ENCODE measurements around the gene TMEM33.
"Not testable (repeated sequence)": the region's sequence is repeated elsewhere in the genome, so short reads cannot be mapped to it uniquely, and the experiment has no call there.

Gene TMEM33, protein sequence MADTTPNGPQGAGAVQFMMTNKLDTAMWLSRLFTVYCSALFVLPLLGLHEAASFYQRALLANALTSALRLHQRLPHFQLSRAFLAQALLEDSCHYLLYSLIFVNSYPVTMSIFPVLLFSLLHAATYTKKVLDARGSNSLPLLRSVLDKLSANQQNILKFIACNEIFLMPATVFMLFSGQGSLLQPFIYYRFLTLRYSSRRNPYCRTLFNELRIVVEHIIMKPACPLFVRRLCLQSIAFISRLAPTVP

DNA sequence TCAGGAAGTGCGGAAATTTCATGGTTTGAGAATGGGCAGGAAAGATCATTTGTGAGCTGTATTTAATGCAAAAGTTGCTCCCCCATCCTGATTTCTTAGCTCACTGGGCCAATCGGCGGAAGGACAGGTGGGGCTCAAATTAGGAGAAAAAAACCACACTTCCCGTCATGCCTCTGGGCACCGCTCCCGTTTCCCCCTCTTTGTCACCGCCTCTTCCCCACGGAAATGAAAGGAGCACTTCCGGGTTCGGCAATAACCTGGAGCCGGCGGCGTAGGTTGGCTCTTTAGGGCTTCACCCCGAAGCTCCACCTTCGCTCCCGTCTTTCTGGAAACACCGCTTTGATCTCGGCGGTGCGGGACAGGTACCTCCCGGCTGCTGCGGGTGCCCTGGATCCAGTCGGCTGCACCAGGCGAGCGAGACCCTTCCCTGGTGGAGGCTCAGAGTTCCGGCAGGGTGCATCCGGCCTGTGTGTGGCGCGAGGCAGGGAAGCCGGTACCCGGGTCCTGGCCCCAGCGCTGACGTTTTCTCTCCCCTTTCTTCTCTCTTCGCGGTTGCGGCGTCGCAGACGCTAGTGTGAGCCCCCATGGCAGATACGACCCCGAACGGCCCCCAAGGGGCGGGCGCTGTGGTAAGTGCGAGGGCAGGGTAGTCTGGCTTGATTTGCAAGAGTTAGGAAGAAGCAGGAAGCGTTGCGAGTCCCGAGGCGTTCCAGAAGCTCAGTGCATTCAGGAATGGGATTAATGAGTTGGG, at the start of gene TMEM33:
Gene TMEM33, plus strand, starts transcription at position 529 of the 751 bp plus-strand sequence. Its CDS starts 56 bp downstream, at position 585.
- DNase-seq (ENCODE audit: low read depth): peak; percentile 58

DNA sequence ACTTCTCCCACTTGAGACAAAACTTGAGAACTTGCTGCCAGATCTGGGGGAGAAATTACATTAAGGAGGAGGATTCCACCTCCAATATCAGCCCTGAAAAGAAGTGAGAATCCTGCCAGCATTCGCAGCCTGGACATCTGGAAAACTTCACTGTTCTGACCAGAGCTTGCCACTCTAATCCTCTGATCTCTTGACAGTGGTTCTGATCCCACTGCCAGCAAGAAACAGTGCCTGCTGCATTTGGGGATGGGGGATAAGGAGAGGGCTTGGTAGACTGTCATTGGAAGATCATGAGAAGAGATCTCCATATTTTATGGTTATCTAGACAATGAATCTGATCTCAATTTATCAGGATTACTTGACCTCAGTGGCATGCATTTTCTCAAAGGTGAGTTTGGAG, 49.8 kb upstream of the TMEM33 start:
- no peak for DNase-seq (ENCODE audit: low read depth)

DNA sequence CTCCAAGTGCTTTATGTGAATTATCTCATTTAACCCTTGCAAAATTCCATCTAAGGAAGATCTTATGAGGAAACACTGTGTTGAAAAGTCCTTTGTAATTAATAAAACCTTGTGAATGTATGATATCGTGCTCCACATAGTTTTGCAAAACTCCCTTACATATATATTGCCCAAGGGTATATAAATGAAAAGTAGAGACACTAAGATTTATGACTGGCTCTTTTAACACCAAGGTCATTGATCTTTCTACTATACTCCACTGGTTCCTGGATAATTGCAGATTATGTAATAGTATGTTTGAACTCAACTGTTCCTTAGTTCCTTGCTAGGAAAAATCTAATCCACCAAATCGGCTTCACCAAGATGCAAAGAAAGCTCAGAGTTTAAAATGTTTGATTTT, 48.0 kb upstream of the TMEM33 start:
- no peak for DNase-seq (ENCODE audit: low read depth)

DNA sequence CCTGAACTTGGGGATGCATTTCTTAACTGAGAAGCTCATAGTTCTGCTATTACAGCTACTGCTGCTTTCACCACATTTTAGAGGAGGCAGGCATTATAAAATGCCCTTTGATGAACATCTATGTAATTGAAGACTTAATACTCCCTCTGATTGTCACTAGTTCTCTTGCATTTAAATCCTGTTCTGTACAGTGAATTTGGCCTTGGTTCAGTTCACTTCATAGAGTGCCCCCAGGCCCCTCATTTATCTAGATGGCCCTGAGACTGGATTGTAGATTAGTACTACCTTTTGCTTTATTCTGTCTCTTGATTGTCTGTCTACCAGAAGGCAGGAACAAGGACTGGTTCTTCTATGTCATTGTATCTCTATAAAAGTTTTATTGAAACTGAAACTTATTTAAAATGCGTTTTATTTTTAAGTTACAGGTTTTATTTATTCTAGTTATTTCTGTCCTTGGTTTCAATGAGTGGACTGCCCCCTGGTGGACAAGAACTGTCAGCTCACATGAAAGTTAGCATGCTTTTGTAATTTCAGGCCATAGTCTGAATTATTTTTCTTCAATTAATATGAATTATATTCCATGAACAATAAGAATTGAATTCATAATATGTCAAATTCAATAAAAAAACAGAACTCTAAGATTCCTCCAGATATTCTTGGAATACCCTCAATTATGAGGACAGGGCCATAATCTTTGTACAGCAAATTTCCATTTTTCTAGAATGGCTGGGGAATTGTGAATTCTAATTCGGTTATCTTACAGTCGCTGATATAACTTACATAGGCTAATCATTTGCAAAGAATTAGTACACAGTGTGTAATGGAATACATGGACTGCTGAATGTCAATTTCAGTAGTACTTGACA, 47.2 kb upstream of the TMEM33 start:
- peak; percentile 28 for DNase-seq (ENCODE audit: low read depth)

DNA sequence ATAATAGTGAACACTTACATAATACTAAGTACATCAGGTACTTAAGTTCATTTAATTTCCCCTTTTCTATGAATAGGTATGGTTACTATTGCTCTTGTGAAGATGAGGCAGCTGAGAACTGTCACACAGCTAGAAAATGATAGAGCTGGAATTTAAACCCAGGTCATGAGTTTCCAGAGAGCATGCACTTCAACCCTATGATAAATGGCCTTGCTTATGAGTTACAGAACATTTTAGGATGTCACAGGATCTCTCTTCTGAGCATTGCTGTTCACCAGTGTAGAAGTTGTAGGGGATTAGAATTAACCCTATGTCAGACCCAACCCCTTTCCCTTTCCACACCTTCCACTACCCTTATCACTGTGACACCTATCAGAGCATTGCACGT, 46.5 kb upstream of the TMEM33 start:
- no peak for DNase-seq (ENCODE audit: low read depth)

DNA sequence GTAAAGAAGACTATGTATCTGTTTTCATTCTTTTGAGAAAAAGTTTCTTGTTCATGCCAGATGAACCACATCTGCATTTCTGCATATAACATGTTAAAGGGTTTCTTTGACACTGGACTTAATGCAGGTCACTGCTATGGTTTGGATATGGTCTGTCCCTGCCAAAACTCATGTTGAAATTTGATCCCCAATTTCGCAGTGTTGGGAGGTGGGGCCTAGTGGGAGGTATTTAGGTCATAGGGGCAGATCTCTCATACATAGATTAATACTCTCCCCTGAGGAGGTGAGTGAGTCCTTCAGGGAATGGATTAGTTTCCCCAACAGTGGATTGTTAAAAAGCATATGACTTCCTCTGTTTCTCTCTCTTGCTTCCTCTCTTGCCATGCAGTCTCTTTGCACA, 45.9 kb upstream of the TMEM33 start:
- DNase-seq (ENCODE audit: low read depth): no peak

DNA sequence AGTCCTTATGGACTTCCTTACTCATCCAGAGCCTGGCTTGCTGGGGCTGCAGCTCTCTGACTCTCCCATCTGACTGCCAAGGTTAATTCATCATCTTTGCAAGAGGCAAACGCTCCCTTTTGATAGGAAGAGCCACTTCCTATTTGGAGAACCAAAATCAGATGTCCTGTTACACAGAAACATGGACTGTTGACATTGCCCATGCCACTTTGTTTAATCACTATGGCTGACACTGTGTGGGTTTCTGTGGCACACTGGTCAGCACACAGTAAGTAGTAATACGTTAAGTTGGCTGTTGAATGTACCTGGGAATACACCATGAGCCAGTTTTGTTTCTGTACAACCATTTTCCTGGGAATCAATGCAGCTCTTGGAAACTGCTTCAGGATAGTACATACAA, 45.1 kb upstream of the TMEM33 start:
- no peak for DNase-seq (ENCODE audit: low read depth)

DNA sequence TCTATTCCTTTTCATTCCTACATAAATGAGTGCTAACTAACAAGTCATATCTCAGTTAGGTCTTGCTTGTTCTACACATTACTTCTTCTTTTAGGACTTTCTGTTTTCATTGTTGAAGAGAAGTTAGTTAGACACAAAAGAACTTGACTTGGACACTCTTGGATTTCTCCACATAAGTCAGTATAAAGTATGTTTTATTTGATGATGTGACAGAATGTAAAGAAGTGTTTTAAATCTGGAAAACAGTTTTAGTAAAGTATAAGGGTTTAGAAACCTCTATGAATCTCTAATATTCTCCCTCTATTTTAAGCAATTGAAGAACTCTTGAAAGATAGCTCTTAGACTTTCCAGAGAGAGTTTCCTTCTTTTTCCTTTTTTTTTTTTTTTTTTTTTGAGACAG, 38.6 kb upstream of the TMEM33 start:
- DNase-seq (ENCODE audit: low read depth): no peak

DNA sequence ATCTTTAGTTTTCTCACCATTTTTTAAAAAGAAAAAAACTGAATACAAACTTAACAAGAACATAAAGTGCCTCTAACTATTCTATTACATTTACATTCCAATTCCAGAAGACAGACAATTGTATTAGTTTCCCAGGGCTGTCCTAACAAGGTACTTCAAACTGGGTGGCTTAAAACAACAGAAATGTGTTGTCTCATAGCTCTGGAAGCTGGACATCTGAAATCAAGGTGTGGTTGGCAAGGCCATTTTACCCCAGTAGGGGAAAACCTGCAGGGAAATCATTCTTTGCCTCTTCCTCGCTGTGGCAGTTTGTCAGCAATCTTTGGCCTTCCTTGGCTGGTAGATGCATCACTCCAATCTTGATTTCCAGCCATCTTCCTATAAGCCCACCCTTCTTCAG, 37.5 kb upstream of the TMEM33 start:
- no peak for DNase-seq (ENCODE audit: low read depth)

DNA sequence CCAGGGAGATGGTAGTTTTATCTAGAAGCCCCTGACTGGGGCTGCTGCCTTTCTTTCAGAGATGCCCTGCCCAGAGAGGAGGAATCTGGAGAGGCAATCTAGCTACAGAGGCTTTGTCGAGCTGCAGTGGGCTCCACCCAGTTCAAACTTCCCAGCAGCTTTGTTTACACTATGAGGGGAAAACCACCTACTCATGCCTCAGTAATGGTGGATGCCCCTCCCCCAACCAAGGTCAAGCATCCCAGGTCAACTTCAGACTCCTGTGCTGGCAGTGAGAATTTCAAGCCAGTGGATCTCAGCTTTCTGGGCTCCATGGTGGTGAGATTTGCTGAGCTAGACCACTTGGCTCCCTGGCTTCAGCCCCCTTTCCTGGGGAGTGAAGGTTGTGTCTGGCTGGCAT, 26.1 kb upstream of the TMEM33 start:
- not testable (repeated sequence) for DNase-seq (ENCODE audit: low read depth)

DNA sequence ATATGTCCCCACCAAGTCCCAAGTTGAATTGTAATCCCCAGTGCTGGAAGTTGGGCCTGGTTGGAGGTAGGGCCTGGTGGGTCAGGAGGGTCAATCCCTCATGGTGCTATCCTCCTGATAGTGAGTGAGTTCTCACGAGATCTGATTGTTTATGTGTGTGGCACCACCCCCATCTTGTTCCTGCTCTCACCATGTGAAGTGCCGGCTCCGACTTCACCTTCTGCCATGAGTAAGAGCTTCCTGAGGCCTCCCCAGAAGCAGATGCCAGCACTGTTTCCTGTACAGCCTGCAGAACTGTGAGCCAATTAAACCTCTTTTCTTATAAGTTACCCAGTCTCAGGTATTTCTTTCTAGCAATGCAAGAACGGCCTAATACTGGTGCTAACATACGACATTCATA, 22.7 kb upstream of the TMEM33 start:
- no peak for DNase-seq (ENCODE audit: low read depth)

DNA sequence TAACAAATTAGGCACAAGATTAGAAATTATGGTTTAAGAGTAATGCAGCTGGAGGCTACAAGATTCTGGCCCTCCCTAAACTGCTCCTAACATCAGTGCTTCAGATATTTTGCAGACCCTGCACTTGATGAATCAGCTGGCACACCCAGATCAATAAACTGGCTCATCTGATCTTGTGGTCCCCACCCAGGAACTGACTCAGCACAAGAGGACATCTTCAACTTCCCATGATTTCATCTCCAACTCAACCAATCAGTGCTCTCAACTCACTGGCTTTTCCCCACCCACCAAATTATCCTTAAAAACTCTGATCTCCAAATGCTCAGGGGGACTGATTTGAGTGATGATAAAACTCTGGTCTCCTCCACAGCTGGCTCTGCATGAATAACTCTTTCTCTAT, 21.7 kb upstream of the TMEM33 start:
- DNase-seq (ENCODE audit: low read depth): no peak

DNA sequence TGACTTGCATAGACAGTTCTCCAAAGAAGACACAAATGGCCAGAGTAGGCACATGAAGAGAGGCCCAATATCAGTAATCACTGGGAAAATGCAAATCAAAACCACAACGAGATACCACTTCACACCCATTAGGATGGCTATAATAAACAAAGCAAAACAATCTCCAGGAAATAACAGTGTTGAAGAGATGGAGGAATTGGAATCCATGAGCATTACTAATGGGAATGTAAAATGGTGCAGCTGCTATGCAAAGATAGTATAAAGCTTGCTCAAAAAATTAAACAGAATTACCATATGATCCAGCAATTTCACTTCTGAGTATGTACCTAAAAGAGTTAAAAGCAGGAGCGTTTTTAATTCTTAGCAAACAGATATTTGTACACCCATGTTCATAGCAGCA, 17.0 kb upstream of the TMEM33 start:
- no peak for DNase-seq (ENCODE audit: low read depth)

DNA sequence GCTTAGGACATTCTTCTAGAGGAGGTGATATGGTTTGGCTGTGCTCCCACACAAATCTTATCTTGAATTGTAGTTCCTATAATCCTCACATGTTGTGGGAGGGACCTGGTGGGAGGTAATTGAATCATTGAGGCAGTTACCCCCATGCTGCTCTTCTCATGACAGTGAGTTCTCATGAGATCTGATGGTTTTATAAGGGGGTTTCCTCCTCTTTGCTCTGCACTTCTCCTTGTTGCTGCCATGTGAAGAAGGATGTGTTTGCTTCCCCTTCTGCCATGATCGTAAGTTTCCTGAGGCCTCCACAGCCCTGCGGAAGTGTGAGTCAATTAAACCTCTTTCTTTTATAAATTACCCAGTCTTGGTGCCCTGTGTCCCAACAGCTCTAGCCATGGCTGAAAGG, 14.8 kb upstream of the TMEM33 start:
- not testable (repeated sequence) for DNase-seq (ENCODE audit: low read depth)

DNA sequence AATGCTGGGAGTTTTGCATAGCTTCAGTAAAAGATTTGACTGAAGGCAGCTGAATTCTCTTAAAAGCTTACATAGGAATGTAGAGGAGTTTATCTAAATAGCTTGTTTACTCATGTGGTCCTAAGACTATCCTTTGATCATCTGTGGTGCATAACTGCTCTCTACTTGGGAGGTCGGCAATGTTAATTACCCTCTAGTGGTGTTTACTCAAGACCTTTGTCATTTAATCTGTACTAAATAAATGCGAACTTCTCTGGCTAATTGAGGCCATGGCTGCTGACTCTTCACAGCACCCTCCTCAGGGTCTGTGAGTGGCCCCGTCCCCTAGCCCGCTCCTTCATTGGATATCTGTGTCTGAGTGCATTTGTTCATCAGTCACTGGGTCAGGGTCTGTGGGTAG, 13.8 kb upstream of the TMEM33 start:
- no peak for DNase-seq (ENCODE audit: low read depth)

DNA sequence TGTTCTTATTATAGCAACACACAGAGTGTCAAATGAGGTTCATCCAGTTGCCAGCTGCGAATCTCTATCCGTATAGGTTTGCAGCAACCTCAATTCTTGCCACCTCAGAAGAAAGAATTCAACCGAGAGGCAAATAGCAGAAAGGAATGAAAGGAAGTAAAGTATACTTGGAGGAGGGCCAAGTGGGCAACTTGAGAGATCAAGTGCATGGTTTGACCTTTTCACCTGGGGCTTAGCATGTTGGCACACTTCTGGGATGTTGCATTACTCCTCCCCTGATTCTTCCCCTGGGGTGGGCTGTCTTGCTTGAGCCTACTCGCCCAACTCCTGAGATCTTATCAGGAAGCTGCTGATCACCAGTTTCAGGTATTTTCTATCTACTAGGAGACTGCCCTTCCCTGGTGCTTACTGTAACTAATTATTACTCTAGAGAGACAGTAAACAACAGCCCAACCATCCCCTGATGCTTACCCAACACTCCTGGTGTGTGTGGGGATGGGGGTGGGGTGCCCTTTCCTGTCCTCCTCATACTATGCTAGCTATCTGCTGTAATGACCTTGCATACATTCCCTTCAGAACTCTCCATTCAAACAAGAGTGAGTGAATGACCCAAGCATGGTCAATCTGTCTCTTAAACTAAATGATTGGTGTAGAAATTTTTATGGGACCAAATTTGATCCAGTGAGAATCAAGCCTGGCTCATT, 7.3 kb upstream of the TMEM33 start:
- DNase-seq (ENCODE audit: low read depth): no peak

DNA sequence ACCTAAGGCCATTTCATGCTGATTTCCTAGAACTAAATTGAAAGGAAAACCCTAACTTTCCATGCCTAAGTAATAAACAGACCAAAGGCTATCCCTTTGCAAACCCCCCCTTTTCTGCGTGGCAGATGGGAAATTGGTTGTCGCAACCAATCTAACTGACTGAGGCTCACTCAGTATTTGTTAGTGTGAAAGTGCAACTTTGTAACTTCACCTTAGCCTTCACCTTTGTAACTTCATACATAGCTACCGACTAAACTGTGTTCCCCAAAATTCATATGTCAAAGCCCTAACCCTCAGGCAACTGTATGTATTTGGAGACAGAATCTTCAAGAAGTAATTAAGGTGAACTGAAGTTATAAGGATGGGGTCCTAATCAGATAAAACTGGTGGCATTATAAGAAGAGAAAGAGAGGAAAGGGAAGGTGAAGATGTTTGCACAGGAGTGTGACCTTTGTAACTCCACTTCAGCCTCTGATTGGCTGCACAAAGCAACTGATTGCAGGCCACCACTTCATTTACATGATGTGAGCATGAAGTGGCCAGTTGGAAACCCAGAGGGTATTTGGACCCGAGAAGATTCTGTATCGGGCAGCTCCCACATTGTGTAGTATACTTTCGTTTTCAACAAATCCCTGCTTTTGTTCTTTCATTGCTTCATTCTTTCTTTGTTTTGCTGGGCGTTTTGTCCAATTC, 4.9 kb upstream of the TMEM33 start:
- DNase-seq (ENCODE audit: low read depth): no peak

DNA sequence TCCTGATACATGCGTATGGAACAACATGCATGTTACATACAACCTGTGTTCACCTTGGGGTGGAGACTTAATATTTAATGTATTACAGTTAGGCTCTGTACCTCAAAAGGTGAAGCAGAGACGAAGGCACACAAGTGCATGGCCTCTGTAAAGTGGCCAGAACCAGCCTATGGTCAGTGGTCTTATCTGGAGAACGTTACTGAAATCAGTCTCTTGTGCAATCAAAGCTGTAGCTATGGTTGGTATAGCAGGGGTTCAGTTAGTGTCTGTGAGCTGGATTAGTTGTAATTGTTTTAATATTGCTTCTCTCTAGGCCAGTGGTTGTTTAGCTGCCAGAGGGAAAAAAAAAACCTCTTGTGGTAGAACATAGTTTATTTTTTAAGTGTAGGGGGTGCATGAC, 2.2 kb upstream of the TMEM33 start:
- DNase-seq (ENCODE audit: low read depth): no peak

DNA sequence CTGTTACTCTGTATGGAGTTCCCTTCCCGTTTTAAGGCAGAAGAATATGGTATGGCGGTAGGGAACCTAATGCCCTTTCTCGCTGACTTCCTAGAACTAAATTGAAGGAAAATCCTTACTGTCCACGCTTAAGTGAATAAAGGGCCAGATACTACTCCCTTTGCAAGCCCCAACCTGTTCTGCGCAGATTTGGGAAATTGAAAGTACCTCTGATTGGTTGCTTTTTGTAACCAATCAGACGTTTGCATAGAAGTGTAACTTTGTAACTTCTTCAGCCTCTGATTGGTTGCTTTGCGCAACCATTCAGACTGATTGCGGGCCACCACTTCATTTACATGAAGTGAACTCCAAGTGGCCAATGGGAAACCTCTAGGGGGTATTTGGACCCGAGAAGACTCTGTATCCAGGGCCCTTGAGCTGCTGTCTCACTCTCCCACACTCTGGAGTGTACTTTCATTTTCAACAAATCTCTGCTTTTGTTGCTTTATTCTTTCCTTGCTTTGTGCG, 1.2 kb upstream of the TMEM33 start:
- DNase-seq (ENCODE audit: low read depth): no peak

DNA sequence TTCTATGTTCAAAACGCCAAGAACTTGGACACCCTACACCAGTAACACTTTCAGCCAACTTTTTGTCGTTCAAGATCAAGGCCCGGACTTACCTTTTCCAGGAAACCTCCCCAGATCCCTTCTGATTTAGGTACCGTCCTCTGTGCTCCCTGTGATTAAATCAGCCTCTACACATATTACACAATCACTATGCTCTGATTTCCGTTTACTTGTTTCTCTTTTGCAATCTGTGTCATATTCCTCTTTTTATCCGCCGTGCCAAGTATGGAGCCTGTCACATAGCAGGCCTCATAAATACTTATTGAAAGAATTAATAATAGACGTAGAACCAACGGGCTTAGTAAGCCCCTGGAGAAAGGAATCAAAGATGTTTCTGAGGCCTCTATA, 722 bp upstream of the TMEM33 start:
- no peak for DNase-seq (ENCODE audit: low read depth)

DNA sequence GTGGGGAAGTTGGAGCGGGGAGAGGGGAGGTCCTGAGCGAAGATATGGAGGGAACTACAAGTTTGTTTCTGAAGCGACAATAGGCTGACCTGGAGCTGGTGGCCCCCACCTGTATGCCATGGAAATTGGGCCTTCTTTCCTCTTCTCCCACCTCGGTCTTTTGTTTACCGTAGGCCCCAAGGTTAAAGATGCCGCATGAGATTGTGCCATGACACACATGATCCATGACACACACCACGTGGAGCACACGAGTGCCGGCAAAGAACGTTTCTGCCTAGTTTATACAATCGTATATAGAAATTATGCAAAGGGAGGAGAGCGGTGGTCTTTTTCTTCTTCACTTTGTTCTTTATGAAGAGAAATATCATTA, 408 bp downstream of the TMEM33 start:
- DNase-seq (ENCODE audit: low read depth): no peak
